HK-2 (cell line): ENCODE results near the gene SAE1.

Experiments
- DNase-seq: peaks from one replicate; pipeline ENCODE4 v3.0.0-alpha.2; 2018; ENCODE audit not compliant: unreplicated experiment

Gene SAE1

DNA sequence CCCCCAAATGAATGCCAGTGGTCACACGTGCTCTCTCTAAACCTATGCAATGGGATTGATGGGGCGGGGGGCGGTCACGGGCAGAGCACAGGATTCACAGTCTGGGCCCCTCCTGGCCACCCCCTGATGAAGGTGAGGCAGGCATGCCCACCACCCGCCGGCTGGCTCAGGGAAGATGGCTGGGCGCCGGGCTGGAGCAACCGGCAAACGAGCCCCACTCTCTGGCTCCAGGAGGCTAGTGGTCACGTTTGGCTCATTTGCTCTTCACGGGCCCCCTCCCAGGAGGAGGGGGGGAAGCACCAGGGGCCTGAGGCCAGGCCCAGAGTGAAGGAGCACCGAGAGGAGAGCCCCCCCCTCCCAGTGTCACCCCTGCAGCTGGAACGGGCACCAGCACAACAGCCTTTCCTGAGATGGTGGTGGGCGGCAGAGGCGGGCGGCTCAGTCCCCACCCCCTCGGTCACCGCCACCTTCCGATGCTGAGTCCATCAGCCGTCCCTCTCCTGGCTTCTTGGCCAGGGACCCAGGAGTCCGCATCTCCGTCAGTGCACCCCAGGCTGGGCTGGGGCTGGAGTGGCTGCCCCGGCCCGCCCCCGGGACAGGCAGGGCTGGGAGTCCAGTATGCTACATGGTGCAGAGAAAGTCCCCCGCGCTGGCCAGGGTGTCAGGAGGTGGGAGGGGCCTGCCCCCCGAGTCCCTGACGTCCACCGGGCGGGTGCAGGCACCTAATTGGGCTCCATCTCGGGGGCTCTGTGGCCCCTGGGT is 90.6 kb downstream of the SAE1 start:
- DNase-seq: no peak

GRCh38 chr19:47221890-47222289 is 91.3 kb downstream of the SAE1 start:
- no peak for DNase-seq

- peak; percentile 91 for DNase-seq
Observed at GRCh38 chr19:47225746-47226425, 95.3 kb downstream of the SAE1 start.

DNA sequence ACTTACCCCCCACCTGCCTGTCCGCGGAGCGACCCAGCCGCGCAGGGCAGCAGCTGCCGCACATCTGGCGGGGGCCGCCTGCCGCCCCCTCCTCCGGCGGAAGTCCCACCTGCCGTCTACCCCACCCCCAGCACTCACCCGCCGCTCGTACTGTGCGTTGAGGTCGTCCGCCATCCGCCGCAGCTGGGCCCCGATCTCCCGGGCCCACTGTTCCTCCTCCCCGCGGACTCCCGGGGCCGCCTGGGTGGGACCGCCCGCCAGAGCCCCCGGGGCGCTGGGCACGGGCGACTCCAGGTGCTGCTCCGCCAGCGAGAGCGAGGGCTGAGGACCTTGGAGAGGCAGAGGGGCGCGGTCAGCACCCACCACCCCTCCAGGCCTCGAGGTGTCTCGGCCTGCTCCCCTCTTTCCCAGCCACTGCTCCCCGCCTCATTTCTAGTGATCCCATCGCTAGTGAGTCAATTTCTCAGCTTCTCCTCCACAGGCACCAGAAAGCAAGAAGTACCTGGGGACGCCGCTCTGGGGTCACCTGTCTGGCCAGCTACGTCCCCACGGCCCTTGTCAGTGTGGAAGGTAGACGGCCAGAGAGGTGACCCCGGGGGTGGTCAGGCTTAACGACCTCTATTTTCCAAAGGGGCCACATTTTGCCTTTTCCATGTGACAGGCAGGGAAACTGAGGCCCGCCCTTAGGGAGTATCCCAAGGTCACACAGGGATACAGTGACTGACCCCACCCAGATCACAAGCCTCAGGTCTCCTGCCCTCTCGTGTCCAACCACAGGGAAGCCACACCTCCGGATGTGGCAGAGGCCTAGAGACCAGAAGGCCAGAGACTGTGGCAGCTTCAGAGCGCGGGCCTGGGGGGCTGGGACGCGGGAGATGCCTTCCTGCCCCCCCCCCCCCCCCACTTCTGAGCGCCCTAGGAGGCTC is 96.1 kb downstream of the SAE1 start:
- DNase-seq: peak; percentile 90

- peak; percentile 95 for DNase-seq
Observed at GRCh38 chr19:47227352-47228167, 96.9 kb downstream of the SAE1 start.

GRCh38 chr19:47228168-47228936 is 97.7 kb downstream of the SAE1 start:
- DNase-seq: peak; percentile 72

GRCh38 chr19:47228937-47229675 is 98.5 kb downstream of the SAE1 start:
- no peak for DNase-seq

DNA sequence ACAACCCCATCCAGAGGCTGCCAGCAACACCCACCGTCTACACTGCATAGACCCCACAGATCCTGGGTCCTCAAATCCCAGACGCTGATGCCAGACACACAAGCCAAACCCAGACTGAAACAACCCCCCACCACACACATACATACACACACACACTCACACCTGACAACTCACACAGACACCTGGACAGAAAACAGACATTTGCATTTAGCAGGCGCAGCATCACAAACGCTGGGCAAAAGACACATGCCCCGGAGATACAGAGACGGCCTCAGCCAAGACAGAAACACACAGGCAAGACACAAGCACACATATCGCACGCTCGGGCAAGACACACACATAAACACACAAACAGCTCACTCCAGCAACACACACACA is 99.0 kb downstream of the SAE1 start:
- DNase-seq: no peak

DNA sequence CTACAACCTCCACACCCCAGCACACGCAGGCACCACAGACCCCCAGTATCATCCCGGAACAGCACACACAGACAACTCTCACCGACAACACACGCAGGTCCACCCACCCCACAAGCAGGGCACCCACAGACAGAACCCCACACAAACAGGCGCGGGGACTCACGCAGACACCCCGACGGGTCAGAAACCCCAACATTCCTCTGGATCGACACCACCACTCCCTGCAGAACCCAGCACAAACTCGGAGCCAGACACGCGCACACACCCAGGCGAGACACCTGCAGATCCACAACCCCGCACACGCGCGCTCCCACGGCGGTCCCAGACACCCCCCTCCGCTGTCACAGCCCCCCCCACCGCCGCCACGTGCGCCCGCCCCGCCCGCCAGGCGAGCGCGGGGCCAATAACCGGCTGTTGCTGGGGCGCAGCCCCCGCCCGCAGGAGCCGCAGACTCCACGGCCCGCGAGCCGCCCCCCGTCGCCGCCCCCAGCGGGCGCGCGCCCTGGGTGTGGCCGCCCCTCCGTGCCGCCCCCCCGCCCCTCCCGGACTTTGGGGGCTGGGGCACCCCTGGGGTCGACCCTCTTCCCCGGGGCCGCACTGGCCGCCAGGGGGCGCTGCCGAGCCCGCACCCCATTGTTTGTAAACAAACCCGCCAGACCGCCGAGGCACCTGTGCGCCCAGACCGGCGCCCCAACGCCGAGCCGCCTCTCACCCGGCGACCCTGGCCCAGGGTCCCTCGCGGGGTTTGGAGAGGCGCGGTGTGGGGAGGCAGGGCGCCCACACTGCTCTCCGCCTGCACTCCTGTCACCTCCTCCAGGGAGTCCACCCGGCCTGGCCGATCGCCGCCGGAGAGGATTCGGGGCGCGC is 99.7 kb downstream of the SAE1 start:
- DNase-seq: peak; percentile 60

DNA sequence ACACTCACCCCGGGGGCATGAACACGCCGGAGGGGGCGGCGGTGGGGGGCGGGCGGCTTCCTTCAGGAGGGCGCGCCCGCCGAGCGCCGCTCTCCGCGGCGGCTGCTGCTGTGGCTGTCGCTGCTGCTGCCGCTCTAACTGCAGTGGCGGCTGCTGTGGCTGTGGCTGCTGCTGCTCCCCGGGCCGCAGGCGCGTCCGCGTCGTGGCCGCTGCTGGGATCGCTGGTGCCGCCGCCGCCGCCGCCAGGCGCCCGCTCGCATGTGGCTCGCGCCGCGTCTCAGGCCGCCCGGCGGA is 100.2 kb downstream of the SAE1 start, which contains the start of gene BBC3:
Gene BBC3, minus strand, starts transcription at position 279 of the 294 bp plus-strand sequence. CDS start 2,768 bp downstream, outside the sequence.
- DNase-seq: no peak

DNA sequence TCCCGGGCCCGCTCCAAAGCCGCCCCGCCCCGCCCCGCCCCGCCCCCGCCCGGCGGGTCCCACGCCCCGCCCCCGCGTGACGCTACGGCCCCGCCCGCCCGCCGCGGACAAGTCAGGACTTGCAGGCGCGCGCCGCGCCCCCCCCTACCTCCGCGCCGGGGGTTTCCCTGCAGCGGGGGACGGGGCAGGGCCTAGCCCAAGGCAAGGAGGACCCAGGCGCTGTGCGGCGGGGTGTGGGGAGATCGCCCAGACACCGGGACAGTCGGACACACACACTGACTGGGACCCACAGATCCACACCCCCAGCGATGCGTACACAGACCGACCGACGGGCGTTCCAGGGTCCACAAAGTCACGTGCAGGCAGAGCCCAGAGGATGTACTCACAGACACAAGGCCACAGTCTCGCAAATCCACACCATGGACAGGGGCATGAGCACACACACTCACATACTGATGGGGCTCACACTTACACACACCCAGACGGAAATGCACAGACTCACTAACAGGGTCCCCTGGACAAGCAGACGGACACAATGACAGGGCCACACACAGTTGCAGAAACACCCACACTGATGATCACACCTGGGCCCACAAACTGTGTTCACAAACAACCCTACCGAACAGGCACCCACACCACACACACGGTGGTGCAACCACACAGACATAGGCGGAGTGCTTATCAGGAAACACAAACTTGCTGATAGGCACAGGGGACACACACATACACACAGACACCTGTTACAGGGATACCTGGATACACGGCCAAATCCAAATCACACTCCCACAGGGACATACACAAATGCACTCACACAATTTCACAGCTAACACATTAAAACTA is 100.8 kb downstream of the SAE1 start:
- peak; percentile 89 for DNase-seq

DNA sequence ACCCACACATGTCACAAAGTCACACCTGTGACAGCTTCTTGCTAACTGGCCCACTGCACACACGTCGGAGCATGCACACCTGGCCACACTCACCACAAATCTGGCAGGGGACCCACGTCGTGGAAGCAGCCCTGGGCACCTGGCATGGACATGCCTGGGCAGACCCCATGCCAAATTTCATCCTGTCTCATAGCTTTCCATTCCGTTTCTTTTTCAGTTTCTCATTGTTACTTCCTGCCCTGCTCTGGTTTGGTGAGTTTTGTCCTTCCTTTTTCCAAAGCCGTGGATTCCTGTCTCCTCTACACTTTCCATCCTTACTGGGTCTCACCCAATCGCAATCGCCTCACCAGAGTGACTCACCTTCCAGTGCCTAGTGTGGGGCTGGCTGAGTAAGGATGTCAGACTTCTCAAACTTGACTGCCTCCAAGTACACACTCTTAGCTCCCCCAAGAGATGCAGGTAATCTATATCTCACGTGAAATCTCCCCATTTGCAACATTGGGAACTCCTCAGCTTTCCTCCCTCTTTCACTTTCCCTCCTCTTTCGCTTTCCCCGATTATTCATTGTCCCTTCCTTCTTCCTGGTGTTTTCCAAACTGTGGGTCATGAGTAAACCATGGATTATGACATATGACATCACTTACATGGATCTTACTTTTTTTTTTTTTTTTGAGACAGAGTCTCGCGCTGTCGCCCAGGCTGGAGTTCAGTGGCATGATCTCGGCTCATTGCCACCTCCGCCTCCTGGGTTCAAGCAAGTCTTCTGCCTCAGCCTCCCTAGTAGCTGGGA is 102.0 kb downstream of the SAE1 start:
- peak; percentile 64 for DNase-seq

- no peak for DNase-seq
Observed at GRCh38 chr19:47236072-47236675, 105.5 kb downstream of the SAE1 start.

DNA sequence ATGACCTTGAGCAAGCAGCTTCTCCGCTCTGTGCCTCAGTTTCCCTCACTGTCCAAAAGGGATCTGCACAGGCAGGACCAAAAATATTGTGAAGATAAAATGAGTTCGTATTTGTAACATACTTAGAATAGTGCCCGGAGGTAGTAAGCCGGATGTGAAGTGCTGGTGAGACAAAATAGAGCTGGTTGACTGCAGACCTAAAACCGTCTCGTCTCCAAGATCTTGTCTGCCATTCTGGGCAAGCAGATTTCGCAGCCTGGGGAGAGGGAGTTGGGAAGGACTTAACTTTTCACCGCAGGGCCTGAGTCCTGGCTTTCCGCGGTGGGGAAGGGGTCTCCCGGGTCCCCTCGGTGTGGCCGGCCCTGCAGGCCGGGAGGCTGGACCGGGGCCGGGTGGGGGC is 108.5 kb downstream of the SAE1 start:
- DNase-seq: no peak

- DNase-seq: no peak
Observed at GRCh38 chr19:47239610-47240296, 109.1 kb downstream of the SAE1 start.

- DNase-seq: no peak
Observed at GRCh38 chr19:47240556-47240955, 109.9 kb downstream of the SAE1 start.
